ENCODE measurements around the gene DIS3L. TPM values are rescaled to one million over a fixed set of nuclear protein-coding genes. Genes with fewer than 3 reads are reported as not detected.
"Not testable (repeated sequence)": the region's sequence is repeated elsewhere in the genome, so short reads cannot be mapped to it uniquely, and the experiment has no call there.

Gene DIS3L
- total RNA-seq, 1 donor from 2014 or later = 27.2 TPM

- DNase-seq = no peak
- peaks cover 10% of the 10 kb centered on the region for H3K4me1 Mint-ChIP-seq
- CTCF ChIA-PET = no interaction called here
These were observed 5.5 kb downstream of the DIS3L start for GRCh38 chr15:66298803-66299251.

GRCh38 chr15:66302489-66303278 lies 9.3 kb downstream of the DIS3L start:
- H3K27me3 Mint-ChIP-seq = no peaks in the 10 kb centered on the region
- ATAC-seq (ENCODE audit: low read depth) (no peak), DNase-seq (no peak)
- H3K9me3 Mint-ChIP-seq = no peaks in the 10 kb centered on the region
- ChIA-PET POLR2A (no interaction called here), CTCF (no interaction called here)
- H3K4me1 Mint-ChIP-seq = no peaks in the 10 kb centered on the region
- peaks cover 51% of the 10 kb centered on the region for H3K36me3 Mint-ChIP-seq (ENCODE audit: low read depth)
- no peak overlapping the region for H3K4me3 Mint-ChIP-seq
- intact Hi-C loops (cut with micrococcal nuclease) = no loop called here
- H3K27ac Mint-ChIP-seq = no peak overlapping the region
- no peak for TF ChIP-seq CTCF (IDR thresholded peaks at IDR 0.05)

More at GRCh38 chr15:66298803-66299251, 5.5 kb downstream of the DIS3L start:
- no peak overlapping the region for H3K27ac Mint-ChIP-seq
- H3K9me3 Mint-ChIP-seq = no peaks in the 10 kb centered on the region
- intact Hi-C loops (cut with micrococcal nuclease) = loop anchor here (10.0 kb wide), 2 partner anchors 914 to 994 kb away; partner anchors contain the start of gene RNU5B-1
- TF ChIP-seq CTCF (IDR thresholded peaks at IDR 0.05) = no peak
- H3K4me3 Mint-ChIP-seq = no peak overlapping the region
- H3K36me3 Mint-ChIP-seq (ENCODE audit: low read depth) = peaks cover 41% of the 10 kb centered on the region
- no peaks in the 10 kb centered on the region for H3K27me3 Mint-ChIP-seq
- ATAC-seq (ENCODE audit: low read depth) = no peak
- POLR2A ChIA-PET = no interaction called here

GRCh38 chr15:66304425-66304824 lies 11.1 kb downstream of the DIS3L start:
- H3K27ac Mint-ChIP-seq; H3K9me3 Mint-ChIP-seq; DNase-seq; CTCF ChIA-PET; H3K4me3 Mint-ChIP-seq; ATAC-seq (ENCODE audit: low read depth); H3K27me3 Mint-ChIP-seq; H3K4me1 Mint-ChIP-seq; intact Hi-C loops (cut with micrococcal nuclease); POLR2A ChIA-PET: not testable (repeated sequence)
- peaks cover 52% of the 10 kb centered on the region for H3K36me3 Mint-ChIP-seq (ENCODE audit: low read depth)

GRCh38 chr15:66306381-66306780 lies 13.0 kb downstream of the DIS3L start:
- Mint-ChIP-seq H3K9me3 (no peaks in the 10 kb centered on the region), H3K36me3 (ENCODE audit: low read depth) (peaks cover 57% of the 10 kb centered on the region), H3K4me3 (no peak overlapping the region), H3K4me1 (no peaks in the 10 kb centered on the region), H3K27me3 (no peaks in the 10 kb centered on the region), H3K27ac (no peak overlapping the region)
- CTCF ChIA-PET = no interaction called here
- DNase-seq (no peak), ATAC-seq (ENCODE audit: low read depth) (no peak)
- no peak for TF ChIP-seq CTCF (IDR thresholded peaks at IDR 0.05)
- POLR2A ChIA-PET = no interaction called here
- intact Hi-C loops (cut with micrococcal nuclease) = no loop called here

GRCh38 chr15:66308531-66308930 lies 15.2 kb downstream of the DIS3L start:
- CTCF ChIA-PET = no interaction called here
- POLR2A ChIA-PET = interaction anchor here (0.6 kb wide), 2 partner anchors 82 to 199 kb away, joined by 3 to 6 read pairs; no protein-coding TSS in a partner anchor

More at GRCh38 chr15:66308531-66308930, 15.2 kb downstream of the DIS3L start:
- Mint-ChIP-seq H3K9me3 (no peaks in the 10 kb centered on the region), H3K4me1 (no peaks in the 10 kb centered on the region), H3K27ac (no peak overlapping the region), H3K27me3 (no peaks in the 10 kb centered on the region), H3K4me3 (no peak overlapping the region), H3K36me3 (ENCODE audit: low read depth) (peaks cover 63% of the 10 kb centered on the region)
- DNase-seq (no peak), ATAC-seq (ENCODE audit: low read depth) (no peak)
- TF ChIP-seq CTCF (IDR thresholded peaks at IDR 0.05) = no peak
- intact Hi-C loops (cut with micrococcal nuclease) = no loop called here

All from activated B cell treated with CpG ODN at 0.5 μM for 24 hours (primary cell).